ENCODE data around the gene ZNF547. TPM values are rescaled to one million over a fixed set of nuclear protein-coding genes. Genes with fewer than 3 reads are reported as not detected.
A peak's percentile ranks its signal among the peaks of the same experiment; 100 is the strongest.

Gene ZNF547
- total RNA-seq, 1 experiment from 2014 or later, result 6.0 TPM

DNA sequence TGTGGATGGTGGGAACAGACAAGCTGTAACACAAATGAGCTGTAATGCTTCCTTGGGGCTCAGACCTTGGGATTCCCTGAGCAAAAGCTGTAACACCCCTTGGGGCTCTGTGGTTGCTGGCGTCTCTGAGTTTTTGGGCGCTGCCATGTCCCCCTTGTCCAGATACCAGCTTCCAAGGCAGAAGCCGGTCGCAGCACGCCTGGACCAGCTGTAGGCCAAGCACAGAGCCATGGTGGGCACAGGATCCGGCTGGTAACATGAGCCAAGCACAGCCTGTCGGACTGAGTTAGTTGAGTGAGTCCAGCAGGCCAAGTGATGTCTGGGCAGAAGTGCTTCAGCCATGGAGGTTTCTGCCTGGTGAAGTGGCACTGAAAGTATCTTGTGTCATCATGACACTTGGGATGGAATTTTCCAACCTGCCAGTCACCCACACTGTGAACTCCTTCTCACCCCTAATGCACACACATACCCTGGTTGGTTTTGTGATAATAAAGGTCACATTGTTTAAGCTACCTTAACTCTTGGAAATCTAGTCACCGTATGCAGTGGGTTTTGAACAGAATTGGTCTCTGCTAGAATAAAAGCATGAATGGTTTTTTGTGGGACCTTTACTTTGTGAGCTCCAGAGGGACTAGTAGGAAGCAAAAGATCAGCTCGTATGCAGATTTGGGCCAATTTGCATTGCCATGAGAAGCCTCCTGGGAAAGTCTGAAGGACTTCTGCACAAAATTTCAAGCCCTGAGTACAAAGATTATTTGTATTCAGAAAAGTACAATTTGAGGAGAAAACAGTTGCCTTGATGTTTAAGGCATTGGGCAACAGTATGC, 40.6 kb downstream of the ZNF547 start:
- no peak for DNase-seq
- no peak overlapping the region for H3K4me3 ChIP-seq
- H3K9me3 ChIP-seq (ENCODE audit: insufficient read depth, low read depth), result peaks cover 5% of the 10 kb centered on the region
- H3K27me3 ChIP-seq (ENCODE audit: insufficient read depth, low read depth), result no peaks in the 10 kb centered on the region
- no peak overlapping the region for H2AFZ ChIP-seq
- POLR2A ChIA-PET (ENCODE audit: unreplicated experiment), result no interaction called here
- no peaks in the 10 kb centered on the region for H3K9me2 ChIP-seq (ENCODE audit: insufficient read depth)
- H3F3A ChIP-seq (ENCODE audit: insufficient read depth, low read depth), result no peaks in the 10 kb centered on the region
- intact Hi-C loops (cut with micrococcal nuclease; ENCODE audit: unreplicated experiment), result no loop called here
- CTCF ChIA-PET, result no interaction called here
- peaks cover 12% of the 10 kb centered on the region for H3K36me3 ChIP-seq (ENCODE audit: low read depth)
- no peaks in the 10 kb centered on the region for H3K79me2 ChIP-seq (ENCODE audit: low read depth)
- TF ChIP-seq EZH2 (IDR thresholded peaks at IDR 0.05; ENCODE audit: low read depth), result no peak
- TF ChIP-seq, protein P1, sequence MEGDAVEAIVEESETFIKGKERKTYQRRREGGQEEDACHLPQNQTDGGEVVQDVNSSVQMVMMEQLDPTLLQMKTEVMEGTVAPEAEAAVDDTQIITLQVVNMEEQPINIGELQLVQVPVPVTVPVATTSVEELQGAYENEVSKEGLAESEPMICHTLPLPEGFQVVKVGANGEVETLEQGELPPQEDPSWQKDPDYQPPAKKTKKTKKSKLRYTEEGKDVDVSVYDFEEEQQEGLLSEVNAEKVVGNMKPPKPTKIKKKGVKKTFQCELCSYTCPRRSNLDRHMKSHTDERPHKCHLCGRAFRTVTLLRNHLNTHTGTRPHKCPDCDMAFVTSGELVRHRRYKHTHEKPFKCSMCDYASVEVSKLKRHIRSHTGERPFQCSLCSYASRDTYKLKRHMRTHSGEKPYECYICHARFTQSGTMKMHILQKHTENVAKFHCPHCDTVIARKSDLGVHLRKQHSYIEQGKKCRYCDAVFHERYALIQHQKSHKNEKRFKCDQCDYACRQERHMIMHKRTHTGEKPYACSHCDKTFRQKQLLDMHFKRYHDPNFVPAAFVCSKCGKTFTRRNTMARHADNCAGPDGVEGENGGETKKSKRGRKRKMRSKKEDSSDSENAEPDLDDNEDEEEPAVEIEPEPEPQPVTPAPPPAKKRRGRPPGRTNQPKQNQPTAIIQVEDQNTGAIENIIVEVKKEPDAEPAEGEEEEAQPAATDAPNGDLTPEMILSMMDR (conservative IDR thresholded peaks at IDR 0.05), result no peak
- H3K4me2 ChIP-seq, result no peak overlapping the region
- no peaks in the 10 kb centered on the region for H3K4me1 ChIP-seq (replicated peaks; ENCODE audit: insufficient read depth)
- no peaks in the 10 kb centered on the region for H4K20me1 ChIP-seq (ENCODE audit: insufficient read depth)
- BruUV-seq (replicated peaks), result no TSS peak
- no peak overlapping the region for H3K27ac ChIP-seq

DNA sequence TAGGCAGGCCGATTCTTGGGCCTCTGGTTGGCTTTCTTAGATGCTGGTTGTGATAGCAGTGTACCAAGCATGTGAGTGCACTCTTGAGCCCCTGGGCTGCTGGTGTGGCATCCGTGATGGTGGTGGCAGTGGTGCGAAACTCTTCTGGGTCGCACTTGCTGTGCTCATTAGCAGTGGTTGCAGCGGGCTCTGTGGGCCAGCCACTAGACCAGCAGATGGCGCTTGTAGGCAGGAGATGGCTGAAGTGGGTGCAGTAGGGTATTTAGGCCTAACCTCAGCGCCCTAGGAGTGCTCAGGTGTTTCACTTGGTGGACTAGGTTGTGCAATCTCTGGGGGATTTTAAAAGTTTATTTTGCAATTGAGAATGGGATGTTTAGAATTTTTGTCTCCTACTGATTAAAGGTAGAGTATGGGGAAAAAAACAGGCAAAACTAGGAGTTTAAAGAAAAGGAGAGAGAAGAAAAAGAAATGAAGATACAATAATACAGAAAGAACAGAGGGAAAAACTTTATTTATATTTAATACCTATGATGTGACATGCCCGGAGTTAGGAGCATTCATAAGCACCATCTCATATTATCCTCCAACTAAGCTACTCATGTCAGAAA, 43.3 kb downstream of the ZNF547 start:
- H3K9me2 ChIP-seq (ENCODE audit: insufficient read depth), result no peaks in the 10 kb centered on the region
- DNase-seq, result peak; percentile 61 to 69
- BruUV-seq (replicated peaks), result no TSS peak
- no peaks in the 10 kb centered on the region; the same call in 1 of the 2 replicates for H3K9me3 ChIP-seq (ENCODE audit: insufficient read depth, low read depth)
- no peaks in the 10 kb centered on the region for H4K20me1 ChIP-seq (ENCODE audit: insufficient read depth)
- TF ChIP-seq, protein P1 (conservative IDR thresholded peaks at IDR 0.05), result peak; percentile 88
- TF ChIP-seq EZH2 (IDR thresholded peaks at IDR 0.05; ENCODE audit: low read depth), result no peak
- H3K27me3 ChIP-seq (ENCODE audit: insufficient read depth, low read depth), result no peaks in the 10 kb centered on the region
- ChIA-PET POLR2A (ENCODE audit: unreplicated experiment) (interaction anchor here (0.7 kb wide), 2 partner anchors 20 to 117 kb away, joined by 3 read pairs; no protein-coding TSS in a partner anchor), CTCF (interaction anchor here (0.7 kb wide), 1 partner anchor 693 kb away, joined by 3 read pairs; no protein-coding TSS in a partner anchor)
- no peaks in the 10 kb centered on the region for H3K36me3 ChIP-seq (ENCODE audit: low read depth)
- intact Hi-C loops (cut with micrococcal nuclease; ENCODE audit: unreplicated experiment), result loop anchor here (1.0 to 5.0 kb wide), 2 partner anchors 616 to 749 kb away; no protein-coding TSS in a partner anchor
- no peak overlapping the region for H3K27ac ChIP-seq
- H3F3A ChIP-seq (ENCODE audit: insufficient read depth, low read depth), result no peaks in the 10 kb centered on the region
- 0 out of 2 replicates have a peak, but pooled peaks cover 4% of the 10 kb centered on the region for H3K4me1 ChIP-seq (replicated peaks; ENCODE audit: insufficient read depth)
- H2AFZ ChIP-seq, result no peak overlapping the region
- H3K4me3 ChIP-seq, result no peak overlapping the region
- H3K79me2 ChIP-seq (ENCODE audit: low read depth), result peaks cover 5% of the 10 kb centered on the region
- no peak overlapping the region for H3K4me2 ChIP-seq

DNA sequence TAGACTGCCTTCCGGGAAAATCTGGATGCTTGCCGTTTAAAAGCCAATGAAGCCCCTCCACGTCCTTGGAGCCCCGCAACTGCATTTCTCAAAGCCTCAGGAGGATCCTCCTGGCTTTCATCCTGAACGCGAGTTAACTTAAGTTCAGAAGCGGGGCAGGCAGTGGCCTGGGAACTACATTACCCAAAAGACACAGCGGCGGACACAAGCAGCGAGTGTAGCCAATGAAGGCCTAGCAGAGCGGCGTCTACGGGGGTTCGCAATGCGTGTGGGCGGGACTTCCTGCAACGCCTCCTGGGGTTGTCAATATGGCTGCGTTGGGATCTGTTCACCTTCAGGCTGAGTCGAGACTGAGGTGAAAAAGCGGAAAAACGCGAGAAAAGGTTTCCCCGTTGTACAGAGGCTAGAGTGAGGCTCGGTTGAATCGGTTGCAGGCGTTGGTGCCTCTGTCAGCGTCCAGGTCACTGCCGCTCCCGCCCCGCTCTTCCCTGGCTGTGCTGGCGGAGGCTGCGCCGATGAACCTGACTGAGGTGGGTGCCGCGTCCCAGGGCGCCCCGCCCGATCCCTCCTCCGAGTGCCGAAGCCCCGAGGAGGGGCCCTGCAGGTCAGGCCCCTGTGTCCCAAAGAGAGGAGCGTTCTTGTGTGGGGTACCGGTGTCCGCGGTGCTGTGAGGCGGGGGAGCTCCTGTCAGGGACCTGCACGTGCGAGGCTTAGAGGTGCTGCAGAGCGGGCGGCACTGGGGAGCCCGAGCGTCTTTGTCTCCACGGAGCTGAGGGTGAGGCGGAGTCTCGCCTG, 47.7 kb downstream of the ZNF547 start, which contains the start of gene ZNF17:
Gene ZNF17 (plus strand): TSS at position 285 of the 795 bp plus-strand sequence. CDS start 2,455 bp downstream, outside the sequence.
- H3K4me2 ChIP-seq, result peak within 1 kb of the TSS; percentile 98
- H3K27me3 ChIP-seq (ENCODE audit: insufficient read depth, low read depth), result no peaks in the 10 kb centered on the region
- intact Hi-C loops (cut with micrococcal nuclease; ENCODE audit: unreplicated experiment), result loop anchor here (1.0 to 5.0 kb wide), 4 partner anchors 24 to 491 kb away; partner anchors contain the start of genes ZNF416, ZNF749 and ZNF772
- no peaks in the 10 kb centered on the region for H3K9me2 ChIP-seq (ENCODE audit: insufficient read depth)
- BruUV-seq (replicated peaks), result no TSS peak
- ChIA-PET POLR2A (ENCODE audit: unreplicated experiment) (interaction anchor here (0.6 kb wide), 1 partner anchor 408 kb away, joined by 3 read pairs; no protein-coding TSS in a partner anchor), CTCF (no interaction called here)
- H3K36me3 ChIP-seq (ENCODE audit: low read depth), result peaks cover 7% of the 10 kb centered on the region; the same call in 1 of the 2 replicates
- DNase-seq, result peak; percentile 90 to 91
- peaks cover 24% of the 10 kb centered on the region for H3K79me2 ChIP-seq (ENCODE audit: low read depth)
- no peak within 1 kb of the TSS for H3K27ac ChIP-seq
- no peaks in the 10 kb centered on the region for H3F3A ChIP-seq (ENCODE audit: insufficient read depth, low read depth)
- TF ChIP-seq, protein P1 (conservative IDR thresholded peaks at IDR 0.05), result no peak
- TF ChIP-seq EZH2 (IDR thresholded peaks at IDR 0.05; ENCODE audit: low read depth), result no peak
- peak within 1 kb of the TSS; percentile 83 for H3K4me3 ChIP-seq
- H3K4me1 ChIP-seq (replicated peaks; ENCODE audit: insufficient read depth), result peaks cover 13% of the 10 kb centered on the region
- peak within 1 kb of the TSS; percentile 95 for H2AFZ ChIP-seq
- H4K20me1 ChIP-seq (ENCODE audit: insufficient read depth), result no peaks in the 10 kb centered on the region
- H3K9me3 ChIP-seq (ENCODE audit: insufficient read depth, low read depth), result no peaks in the 10 kb centered on the region
